Mesodermal cell (in vitro differentiated cells): ENCODE data around the gene SERPINA1.

ENCODE experiments used
- H3K27ac ChIP-seq: 2 replicates; pipeline ENCODE4 v1.7.0; 2013; ENCODE audit warnings: mild to moderate bottlenecking, low read depth, low read length, moderate library complexity; ENCODE audit not compliant: severe bottlenecking
- H3K36me3 ChIP-seq: 2 replicates; pipeline ENCODE4 v1.7.1; 2013; ENCODE audit warnings: mild to moderate bottlenecking, low read length, moderate library complexity; ENCODE audit not compliant: control insufficient read depth, insufficient read depth
- H3K4me1 ChIP-seq: one replicate; pipeline ENCODE4 v1.7.1; 2013; ENCODE audit warnings: mild to moderate bottlenecking, low read length; ENCODE audit not compliant: insufficient read depth, control insufficient read depth, poor library complexity, severe bottlenecking
- H3K4me3 ChIP-seq: 2 replicates; pipeline ENCODE4 v1.7.0; 2013; ENCODE audit warnings: low read length, control low read depth, mild to moderate bottlenecking; ENCODE audit not compliant: insufficient read depth, poor library complexity, severe bottlenecking; ENCODE audit errors: extremely low read depth
- H3K9me3 ChIP-seq: 2 replicates; pipeline ENCODE4 v1.7.1; 2013; ENCODE audit warnings: mild to moderate bottlenecking, low read length, moderate library complexity; ENCODE audit not compliant: control insufficient read depth
- WGBS, 2 experiments: methylation state at CpG; one replicate each; pipeline ENCODE4 v1.1.5; 2013; ENCODE audit warnings: missing lambda C conversion rate in 2 of 2; ENCODE audit not compliant: insufficient coverage in 2 of 2; 5-methylcytosine and 5-hydroxymethylcytosine counted together

Gene SERPINA1

GRCh38 chr14:94343238-94344005 is 45.0 kb downstream of the SERPINA1 start:
- 88 to 91% methylated on average over 4 to 6 of the region's 8 CpGs for WGBS, 2 experiments
- H3K27ac ChIP-seq, result no peak overlapping the region
- no peaks in the 10 kb centered on the region for H3K9me3 ChIP-seq
- H3K4me3 ChIP-seq, result no peak overlapping the region
- no peaks in the 10 kb centered on the region for H3K36me3 ChIP-seq
- H3K4me1 ChIP-seq, result peaks cover 6% of the 10 kb centered on the region

DNA sequence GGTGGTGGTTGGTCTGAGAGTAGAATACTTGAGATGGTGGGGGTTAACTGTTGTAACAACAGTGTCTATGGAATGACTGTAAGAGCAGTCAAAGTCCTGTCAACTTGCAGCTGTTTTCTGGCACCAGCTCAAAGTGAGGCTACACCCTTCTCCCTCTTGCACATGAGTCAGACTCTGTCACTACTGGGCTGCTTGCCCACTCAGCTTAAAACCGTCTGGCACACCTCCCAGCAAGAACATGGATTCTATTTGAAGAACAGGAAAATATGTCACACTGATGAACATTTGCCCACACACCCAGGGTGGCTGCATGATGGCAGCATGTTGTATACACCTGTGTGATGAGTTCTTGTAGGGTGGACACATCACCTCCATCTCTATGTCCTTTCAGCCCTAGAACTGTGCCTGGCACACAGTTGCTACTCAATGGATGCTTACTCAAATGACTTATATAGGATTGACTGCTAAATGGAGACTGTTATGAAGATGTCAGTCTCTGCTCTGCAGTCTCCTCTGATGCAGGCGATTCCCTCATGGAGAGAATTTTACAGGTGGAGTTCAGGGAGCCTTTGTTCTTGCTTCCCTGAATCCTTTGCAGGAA is 46.0 kb downstream of the SERPINA1 start:
- no peak overlapping the region for H3K4me3 ChIP-seq
- 88 to 89% methylated on average over 1 of the region's 2 CpGs for WGBS, 2 experiments
- H3K27ac ChIP-seq, result no peak overlapping the region
- H3K9me3 ChIP-seq, result no peaks in the 10 kb centered on the region
- H3K36me3 ChIP-seq, result no peaks in the 10 kb centered on the region
- peaks cover 6% of the 10 kb centered on the region for H3K4me1 ChIP-seq

DNA sequence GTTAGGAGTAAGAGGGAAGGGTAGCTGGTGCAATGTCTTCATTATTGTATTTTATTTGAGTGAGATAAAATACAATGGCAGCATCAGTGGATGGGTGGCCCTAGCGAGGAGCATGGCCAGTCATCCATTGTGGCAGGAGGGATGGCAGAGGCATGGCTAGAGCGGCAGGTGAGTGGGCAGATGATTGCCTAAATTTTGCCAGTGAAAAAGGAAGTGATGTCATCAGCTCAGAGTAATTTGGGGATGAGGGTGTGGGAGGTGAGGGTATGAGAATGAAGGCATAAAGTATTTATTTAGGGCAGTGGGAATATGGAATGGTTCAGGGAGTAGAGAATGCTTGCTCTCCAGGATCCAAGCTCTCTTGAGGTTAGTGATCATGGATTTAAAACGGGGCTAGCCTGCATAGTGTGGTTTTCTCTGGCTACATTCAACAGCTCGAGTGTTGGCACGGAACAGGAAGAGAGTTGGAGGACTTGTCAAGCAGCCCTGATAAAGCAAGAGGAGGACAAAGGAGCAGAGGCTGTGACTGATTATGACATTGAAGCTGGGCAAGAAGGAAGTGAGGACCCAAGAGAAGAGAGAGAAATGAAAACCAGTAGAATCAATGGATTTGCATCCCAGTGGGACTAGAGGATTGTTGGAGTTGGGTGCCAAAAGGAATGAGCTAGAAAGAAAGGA is 46.6 kb downstream of the SERPINA1 start:
- H3K27ac ChIP-seq, result no peak overlapping the region
- H3K36me3 ChIP-seq, result no peaks in the 10 kb centered on the region
- no peak overlapping the region for H3K4me3 ChIP-seq
- 80 to 93% methylated on average over 4 to 5 of the region's 5 CpGs for WGBS, 2 experiments
- H3K9me3 ChIP-seq, result no peaks in the 10 kb centered on the region
- H3K4me1 ChIP-seq, result peaks cover 6% of the 10 kb centered on the region

GRCh38 chr14:94340533-94340932 is 47.9 kb downstream of the SERPINA1 start:
- peaks cover 2% of the 10 kb centered on the region for H3K4me1 ChIP-seq
- no peak overlapping the region for H3K4me3 ChIP-seq
- H3K36me3 ChIP-seq, result no peaks in the 10 kb centered on the region
- H3K9me3 ChIP-seq, result no peaks in the 10 kb centered on the region
- no peak overlapping the region for H3K27ac ChIP-seq

GRCh38 chr14:94338023-94338422 is 50.4 kb downstream of the SERPINA1 start:
- no peak overlapping the region for H3K27ac ChIP-seq
- H3K4me1 ChIP-seq, result no peaks in the 10 kb centered on the region
- H3K9me3 ChIP-seq, result no peaks in the 10 kb centered on the region
- H3K4me3 ChIP-seq, result no peak overlapping the region
- H3K36me3 ChIP-seq, result no peaks in the 10 kb centered on the region
- 100% methylated on average over 1 of the region's 2 CpGs; no CpG with 5 or more reads in 1 of the 2 experiments for WGBS, 2 experiments

- no peak overlapping the region for H3K4me3 ChIP-seq
- no peaks in the 10 kb centered on the region for H3K36me3 ChIP-seq
- 82 to 93% methylated on average over 4 to 6 of the region's 6 CpGs for WGBS, 2 experiments
- no peaks in the 10 kb centered on the region for H3K9me3 ChIP-seq
- H3K27ac ChIP-seq, result no peak overlapping the region
- no peaks in the 10 kb centered on the region for H3K4me1 ChIP-seq
Observed at GRCh38 chr14:94337274-94337673, 51.1 kb downstream of the SERPINA1 start.

DNA sequence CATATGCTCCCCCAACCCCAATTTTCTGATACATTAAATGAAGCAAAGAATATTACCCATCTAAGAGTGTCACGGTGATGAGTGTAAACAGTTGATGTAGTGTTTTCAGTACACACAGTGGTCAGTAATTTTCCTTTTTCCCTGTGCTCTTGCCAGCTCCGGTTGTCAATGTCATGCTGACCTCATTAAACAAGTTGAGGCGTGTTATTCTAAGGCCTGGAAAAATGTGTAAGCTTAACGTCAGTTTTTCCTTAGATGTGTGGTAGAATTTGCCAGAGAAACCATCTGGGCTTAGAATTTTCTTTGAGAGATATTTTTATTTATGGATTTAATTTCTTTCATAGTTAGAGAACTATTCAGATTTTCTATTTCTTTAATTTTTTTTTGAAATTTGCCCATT is 53.5 kb downstream of the SERPINA1 start:
- no peak overlapping the region for H3K27ac ChIP-seq
- 79 to 81% methylated on average over 3 to 4 of the region's 4 CpGs for WGBS, 2 experiments

GRCh38 chr14:94332587-94332986 is 55.8 kb downstream of the SERPINA1 start:
- H3K27ac ChIP-seq, result no peak overlapping the region
- no peaks in the 10 kb centered on the region for H3K36me3 ChIP-seq
- no peak overlapping the region for H3K4me3 ChIP-seq
- H3K4me1 ChIP-seq, result no peaks in the 10 kb centered on the region
- H3K9me3 ChIP-seq, result no peaks in the 10 kb centered on the region

More for the DNA sequence above, 53.5 kb downstream of the SERPINA1 start:
- Histone ChIP-seq H3K36me3 (no peaks in the 10 kb centered on the region), H3K9me3 (no peaks in the 10 kb centered on the region), H3K4me3 (no peak overlapping the region), H3K4me1 (no peaks in the 10 kb centered on the region)

DNA sequence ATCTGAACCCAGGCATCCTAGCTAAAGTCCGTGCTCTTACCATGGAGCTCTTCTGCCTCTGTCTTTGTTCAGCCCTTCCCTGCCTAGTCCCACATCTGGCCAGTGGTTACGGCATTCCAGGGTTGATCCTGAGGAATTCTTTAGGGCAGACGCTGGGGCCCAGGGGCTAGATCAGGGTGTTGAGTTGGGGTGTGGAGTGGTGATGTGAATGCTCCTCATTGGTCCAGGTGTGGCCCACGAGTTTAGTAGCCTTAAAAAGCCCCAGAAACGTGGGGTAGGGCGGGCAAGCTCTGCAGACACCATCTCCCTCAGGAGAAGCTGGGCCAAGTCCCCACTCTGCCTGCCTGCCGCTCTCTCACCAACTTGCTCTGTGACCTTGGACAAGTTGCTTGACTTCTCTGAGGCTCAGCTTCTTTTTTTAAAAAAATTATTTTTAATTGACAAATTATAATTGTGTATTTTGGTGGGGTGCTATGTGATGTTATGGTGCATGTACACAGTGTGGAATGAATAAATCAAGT is 56.3 kb downstream of the SERPINA1 start:
- 84 to 85% methylated on average over 5 of the region's 7 CpGs for WGBS, 2 experiments
- Histone ChIP-seq H3K4me1 (no peaks in the 10 kb centered on the region), H3K4me3 (no peak overlapping the region), H3K27ac (no peak overlapping the region), H3K36me3 (no peaks in the 10 kb centered on the region), H3K9me3 (no peaks in the 10 kb centered on the region)

- Histone ChIP-seq H3K9me3 (no peaks in the 10 kb centered on the region), H3K27ac (no peak overlapping the region), H3K36me3 (no peaks in the 10 kb centered on the region), H3K4me3 (no peak overlapping the region), H3K4me1 (no peaks in the 10 kb centered on the region)
- 89 to 100% methylated on average over 2 to 4 of the region's 5 CpGs for WGBS, 2 experiments
Observed at GRCh38 chr14:94331462-94331861, 56.9 kb downstream of the SERPINA1 start.

DNA sequence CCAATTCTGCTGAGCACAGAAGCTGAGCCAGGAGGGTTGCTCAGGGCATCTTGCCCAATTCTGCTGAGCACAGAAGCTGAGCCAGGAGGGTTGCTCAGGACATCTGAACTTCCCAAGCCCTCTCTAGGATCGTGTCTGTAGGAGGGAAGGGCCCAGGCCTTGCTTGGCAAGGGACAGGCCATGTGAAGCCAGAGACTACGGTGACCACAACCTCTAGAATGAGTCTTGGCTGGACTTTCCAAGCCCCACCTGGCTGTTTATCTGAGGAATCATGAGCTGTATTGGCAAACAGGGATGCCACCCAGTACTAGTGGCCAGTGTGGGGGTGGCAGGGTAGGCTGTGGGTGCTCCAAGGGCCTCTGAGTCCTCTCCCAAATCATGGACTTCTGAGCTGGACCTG is 57.5 kb downstream of the SERPINA1 start:
- no peaks in the 10 kb centered on the region for H3K4me1 ChIP-seq
- H3K36me3 ChIP-seq, result no peaks in the 10 kb centered on the region
- 73 to 89% methylated on average over 2 of the region's 2 CpGs for WGBS, 2 experiments
- H3K9me3 ChIP-seq, result no peaks in the 10 kb centered on the region
- no peak overlapping the region for H3K27ac ChIP-seq
- no peak overlapping the region for H3K4me3 ChIP-seq
